ENCODE measurements around the gene LIMS1. TPM values are rescaled to one million over a fixed set of nuclear protein-coding genes. Genes with fewer than 3 reads are reported as not detected.
A peak's percentile ranks its signal among the peaks of the same experiment; 100 is the strongest.

LIMS1 gene
- total and polyA plus RNA-seq, 3 donors from 2014 or later: 44.8 to 110 (median 94.1) TPM

GRCh38 chr2:108548208-108549003, 14.1 kb downstream of the LIMS1 start:
- Histone ChIP-seq H3K27ac (no peak overlapping the region), H3K36me3 (ENCODE audit: low read depth, missing control alignments) (no peaks in the 10 kb centered on the region), H3K27me3 (no peaks in the 10 kb centered on the region), H3K9me3 (no peaks in the 10 kb centered on the region), H3K4me3 (no peak overlapping the region), H3K4me1 (peaks cover 7% of the 10 kb centered on the region)
- TF ChIP-seq CTCF (IDR thresholded peaks at IDR 0.05): no peak
- TF ChIP-seq POLR2A (IDR thresholded peaks at IDR 0.05): no peak
- intact Hi-C loops (cut with DNase I; ENCODE audit: low total_unique reads): no loop called here
- 73 to 76% methylated on average over 9 of the region's 9 CpGs for whole genome bisulfite sequencing, 2 donors
- DNase-seq: no peak

- no peak overlapping the region for H3K4me3 ChIP-seq
- no peaks in the 10 kb centered on the region for H3K27me3 ChIP-seq
- 52 to 61% methylated on average over 2 of the region's 2 CpGs for WGBS, 2 donors
- no peak for DNase-seq
- no peaks in the 10 kb centered on the region for H3K36me3 ChIP-seq (ENCODE audit: low read depth, missing control alignments)
- H3K9me3 ChIP-seq: no peaks in the 10 kb centered on the region
- no peak for TF ChIP-seq POLR2A (IDR thresholded peaks at IDR 0.05)
- TF ChIP-seq CTCF (IDR thresholded peaks at IDR 0.05): no peak
- intact Hi-C loops (cut with DNase I; ENCODE audit: low total_unique reads): no loop called here
- peaks cover 7% of the 10 kb centered on the region for H3K4me1 ChIP-seq
- peak overlapping the region in 1 of 2 donors; percentile 14 for H3K27ac ChIP-seq
Measured at GRCh38 chr2:108552566-108552965, 18.3 kb downstream of the LIMS1 start.

GRCh38 chr2:108553209-108553919, 19.1 kb downstream of the LIMS1 start:
- peaks cover 7% of the 10 kb centered on the region for H3K4me1 ChIP-seq
- H3K36me3 ChIP-seq (ENCODE audit: low read depth, missing control alignments): no peaks in the 10 kb centered on the region
- H3K9me3 ChIP-seq: no peaks in the 10 kb centered on the region
- no peak for DNase-seq
- TF ChIP-seq POLR2A (IDR thresholded peaks at IDR 0.05) (no peak), CTCF (IDR thresholded peaks at IDR 0.05) (no peak)
- WGBS, 2 donors: 53 to 66% methylated on average over 7 of the region's 7 CpGs
- intact Hi-C loops (cut with DNase I; ENCODE audit: low total_unique reads): no loop called here
- H3K4me3 ChIP-seq: no peak overlapping the region
- peak overlapping the region in 1 of 2 donors; percentile 14 for H3K27ac ChIP-seq
- no peaks in the 10 kb centered on the region for H3K27me3 ChIP-seq

GRCh38 chr2:108554528-108554927, 20.3 kb downstream of the LIMS1 start:
- Histone ChIP-seq H3K27me3 (no peaks in the 10 kb centered on the region), H3K9me3 (no peaks in the 10 kb centered on the region), H3K36me3 (ENCODE audit: low read depth, missing control alignments) (no peaks in the 10 kb centered on the region), H3K4me3 (no peak overlapping the region), H3K27ac (no peak overlapping the region), H3K4me1 (peaks cover 7% of the 10 kb centered on the region)
- intact Hi-C loops (cut with DNase I; ENCODE audit: low total_unique reads): no loop called here
- 82 to 87% methylated on average over 3 to 5 of the region's 5 CpGs for WGBS, 2 donors
- no peak for TF ChIP-seq CTCF (IDR thresholded peaks at IDR 0.05)
- TF ChIP-seq POLR2A (IDR thresholded peaks at IDR 0.05): no peak
- DNase-seq: no peak
